H9 (cell line): ENCODE measurements around the gene ANKRD55. TPM values are rescaled to one million over a fixed set of nuclear protein-coding genes. Genes with fewer than 3 reads are reported as not detected.

ENCODE experiments used
- DNase-seq: peaks from one replicate; pipeline ENCODE4 v3.0.0-alpha.2; 2017
- H2AFZ ChIP-seq: one replicate; pipeline ENCODE4 v1.6.1; 2013; ENCODE audit warnings: mild to moderate bottlenecking, low read length, control low read depth, moderate library complexity
- H2AK5ac ChIP-seq: 2 replicates; pipeline ENCODE4 v1.6.1; 2013; ENCODE audit warnings: low read length, control low read depth, mixed read lengths; ENCODE audit not compliant: insufficient read length
- H2BK120ac ChIP-seq: one replicate; pipeline ENCODE4 v1.6.1; 2013; ENCODE audit warnings: low read depth, mild to moderate bottlenecking, low read length, control low read depth, inconsistent platforms; ENCODE audit not compliant: poor library complexity, severe bottlenecking
- H2BK12ac ChIP-seq: 2 replicates; pipeline ENCODE4 v1.6.1; 2013; ENCODE audit warnings: low read length, control low read depth, mixed read lengths, low read depth; ENCODE audit not compliant: insufficient read length
- H2BK15ac ChIP-seq: 2 replicates; pipeline ENCODE4 v1.6.1; 2013; ENCODE audit warnings: low read depth, low read length, control low read depth
- H2BK20ac ChIP-seq: one replicate; pipeline ENCODE4 v1.6.1; 2013; ENCODE audit warnings: low read depth, mild to moderate bottlenecking, low read length, control low read depth, inconsistent platforms; ENCODE audit not compliant: poor library complexity, severe bottlenecking
- H2BK5ac ChIP-seq: 2 replicates; pipeline ENCODE4 v1.6.1; 2013; ENCODE audit warnings: low read length, control low read depth, mixed read lengths; ENCODE audit not compliant: insufficient read length
- H3K14ac ChIP-seq: 2 replicates; pipeline ENCODE4 v1.6.1; 2013; ENCODE audit warnings: low read length, control low read depth; ENCODE audit not compliant: insufficient read depth
- H3K18ac ChIP-seq: 2 replicates; pipeline ENCODE4 v1.6.1; 2013; ENCODE audit warnings: low read depth, mild to moderate bottlenecking, mixed read lengths, low read length, control low read depth; ENCODE audit not compliant: insufficient read length
- H3K23ac ChIP-seq: 2 replicates; pipeline ENCODE4 v1.6.1; 2013; ENCODE audit warnings: low read length, control low read depth, mixed read lengths, low read depth; ENCODE audit not compliant: insufficient read length
- H3K23me2 ChIP-seq: 2 replicates; pipeline ENCODE4 v1.6.1; 2013; ENCODE audit warnings: low read depth, mild to moderate bottlenecking, mixed read lengths, low read length, control low read depth; ENCODE audit not compliant: insufficient read length, poor library complexity, severe bottlenecking
- H3K27ac ChIP-seq: 2 replicates; pipeline ENCODE4 v1.5.1; 2013; ENCODE audit warnings: low read length, control low read depth, mixed read lengths, low read depth; ENCODE audit not compliant: insufficient read length
- H3K27me3 ChIP-seq: 2 replicates; pipeline ENCODE4 v1.6.1; 2013; ENCODE audit warnings: low read length, control low read depth, inconsistent platforms; ENCODE audit not compliant: insufficient read depth
- H3K4ac ChIP-seq: 2 replicates; pipeline ENCODE4 v1.6.1; 2013; ENCODE audit warnings: low read depth, mild to moderate bottlenecking, control low read depth, inconsistent platforms, low read length, moderate library complexity
- H3K4me1 ChIP-seq: 2 replicates; pipeline ENCODE4 v1.6.1; 2013; ENCODE audit warnings: low read length, control low read depth, inconsistent platforms; ENCODE audit not compliant: insufficient read depth
- H3K4me2 ChIP-seq: 2 replicates; pipeline ENCODE4 v1.6.1; 2013; ENCODE audit warnings: low read length, control low read depth, mixed read lengths; ENCODE audit not compliant: insufficient read length, insufficient read depth
- H3K56ac ChIP-seq: 2 replicates; pipeline ENCODE4 v1.6.1; 2013; ENCODE audit warnings: low read depth, mild to moderate bottlenecking, mixed read lengths, low read length, control low read depth; ENCODE audit not compliant: insufficient read length
- H3K79me1 ChIP-seq: 2 replicates; pipeline ENCODE4 v1.6.1; 2013; ENCODE audit warnings: low read depth, mild to moderate bottlenecking, moderate library complexity, low read length, control low read depth, inconsistent platforms; ENCODE audit not compliant: insufficient read depth, poor library complexity, severe bottlenecking
- H3K79me2 ChIP-seq: 2 replicates; pipeline ENCODE4 v1.6.1; 2013; ENCODE audit warnings: low read length, control low read depth, inconsistent platforms; ENCODE audit not compliant: insufficient read depth
- H3K9ac ChIP-seq: 2 replicates; pipeline ENCODE4 v1.6.1; 2013; ENCODE audit warnings: low read length, control low read depth, mixed read lengths; ENCODE audit not compliant: insufficient read length; ENCODE audit errors: extremely low read depth
- H3K9me3 ChIP-seq: one replicate; pipeline ENCODE4 v1.6.1; 2013; ENCODE audit warnings: low read depth, low read length, inconsistent platforms; ENCODE audit not compliant: control insufficient read depth
- H3T11ph ChIP-seq: one replicate; pipeline ENCODE4 v1.6.1; 2013; ENCODE audit warnings: mild to moderate bottlenecking, low read length, control low read depth, inconsistent platforms
- H4K20me1 ChIP-seq: one replicate; pipeline ENCODE4 v1.6.1; 2013; ENCODE audit not compliant: control insufficient read depth, insufficient read length, insufficient read depth
- H4K5ac ChIP-seq: 2 replicates; pipeline ENCODE4 v1.6.1; 2013; ENCODE audit warnings: low read depth, mild to moderate bottlenecking, mixed read lengths, low read length, control low read depth; ENCODE audit not compliant: insufficient read length
- H4K8ac ChIP-seq: replicated peaks from 2 replicates; pipeline ENCODE4 v1.6.1; 2013; ENCODE audit warnings: low read length, control low read depth, mixed read lengths, low read depth; ENCODE audit not compliant: insufficient read length
- H4K91ac ChIP-seq: 2 replicates; pipeline ENCODE4 v1.6.1; 2013; ENCODE audit warnings: low read depth, mild to moderate bottlenecking, moderate library complexity, mixed read lengths, low read length, control low read depth; ENCODE audit not compliant: insufficient read length
- H3K27ac Mint-ChIP-seq, 3 experiments: 2 replicates in 2 of 3; 3 replicates in 1 of 3; pipeline ENCODE4 v1.8.0; 2020 to 2021; ENCODE audit warnings: mixed read lengths in 3 of 3, mild to moderate bottlenecking in 1 of 3, moderate library complexity in 1 of 3
- H3K27me3 Mint-ChIP-seq: 2 replicates; pipeline ENCODE4 v1.8.0; 2021; ENCODE audit warnings: low read depth, mild to moderate bottlenecking, moderate library complexity, mixed read lengths
- H3K36me3 Mint-ChIP-seq, 3 experiments: 2 replicates in 2 of 3; 3 replicates in 1 of 3; pipeline ENCODE4 v1.8.0; 2020 to 2021; ENCODE audit warnings: low read depth in 3 of 3, mixed read lengths in 3 of 3; ENCODE audit not compliant: insufficient read depth in 1 of 3
- H3K4me1 Mint-ChIP-seq, 2 experiments: 2 replicates each; pipeline ENCODE4 v1.8.0; 2020; ENCODE audit warnings: mixed read lengths in 2 of 2
- H3K4me3 Mint-ChIP-seq, 2 experiments: 2 replicates in 1 of 2; 3 replicates in 1 of 2; pipeline ENCODE4 v1.8.0; 2020 to 2021; ENCODE audit warnings: mild to moderate bottlenecking in 2 of 2, mixed read lengths in 2 of 2, moderate library complexity in 1 of 2
- H3K9me3 Mint-ChIP-seq, 2 experiments: 2 replicates in 1 of 2; 3 replicates in 1 of 2; pipeline ENCODE4 v1.8.0; 2020; ENCODE audit warnings: mild to moderate bottlenecking in 2 of 2, mixed read lengths in 2 of 2, moderate library complexity in 1 of 2
- CTCF ChIP-seq: fragments of 200-600 bp; sonication (generic); conservative IDR thresholded peaks from 3 replicates; pipeline ENCODE4 v1.8.0; 2021; ENCODE audit warnings: antibody characterized with exemption, mild to moderate bottlenecking
- WGBS: extraction: QIAGEN DNeasy Blood & Tissue Kit; methylation state at CpG from one replicate; pipeline ENCODE4 v1.1.7; 2013; ENCODE audit warnings: missing lambda C conversion rate, low lambda C conversion rate, mixed read lengths; ENCODE audit not compliant: insufficient read length; ENCODE audit errors: extremely low coverage; 5-methylcytosine and 5-hydroxymethylcytosine counted together
- total RNA-seq: library from RNA; stranded (reverse); gene quantifications from 2 replicates; pipeline ENCODE4 v1.2.1, GENCODE V29; 2021

ANKRD55 gene
- total RNA-seq, 1 experiment from 2014 or later: not detected

GRCh38 chr5:56110646-56111403 is 122.3 kb downstream of the ANKRD55 start:
- H4K8ac ChIP-seq: no peak overlapping the region
- no peak overlapping the region for H3K56ac ChIP-seq
- H2BK20ac ChIP-seq: no peak overlapping the region
- H4K91ac ChIP-seq: no peak overlapping the region
- no peak overlapping the region for H2BK12ac ChIP-seq
- H3K27me3 ChIP-seq: no peaks in the 10 kb centered on the region
- no peaks in the 10 kb centered on the region for H3K23me2 ChIP-seq
- H3K9me3 ChIP-seq: no peaks in the 10 kb centered on the region
- H4K20me1 ChIP-seq: no peaks in the 10 kb centered on the region
- no peak overlapping the region for H3K4ac ChIP-seq
- no peak overlapping the region for H3K9ac ChIP-seq
- no peak overlapping the region for H4K5ac ChIP-seq
- H2BK15ac ChIP-seq: no peak overlapping the region
- no peak overlapping the region for H3K27ac ChIP-seq
- Mint-ChIP-seq H3K27me3 (no peaks in the 10 kb centered on the region), H3K36me3 (no peaks in the 10 kb centered on the region), H3K9me3 (no peaks in the 10 kb centered on the region), H3K4me3 (no peak overlapping the region), H3K27ac (no peak overlapping the region), H3K4me1 (no peaks in the 10 kb centered on the region)
- H3K4me1 ChIP-seq: no peaks in the 10 kb centered on the region
- no CpG with 5 or more reads among the region's 6 CpGs for WGBS
- H2BK120ac ChIP-seq: no peak overlapping the region
- no peak overlapping the region for H3K4me2 ChIP-seq
- H3K14ac ChIP-seq: no peak overlapping the region
- no peak for DNase-seq
- no peak overlapping the region for H2BK5ac ChIP-seq
- no peak overlapping the region for H3K23ac ChIP-seq
- H3K79me1 ChIP-seq: no peaks in the 10 kb centered on the region
- no peak for TF ChIP-seq CTCF
- H3T11ph ChIP-seq: no peak overlapping the region
- no peak overlapping the region for H2AFZ ChIP-seq
- no peak overlapping the region for H3K18ac ChIP-seq
- no peak overlapping the region for H2AK5ac ChIP-seq
- H3K79me2 ChIP-seq: no peaks in the 10 kb centered on the region
